Gastroesophageal sphincter (tissue), 4 donors: ENCODE measurements around the gene ZMYND12. TPM values are rescaled to one million over a fixed set of nuclear protein-coding genes. Genes with fewer than 3 reads are reported as not detected.

ENCODE experiments used
- ATAC-seq: fragments of 150-250 bp; one replicate; pipeline ENCODE4 v1.9.1; 2016; ENCODE audit warnings: mild to moderate bottlenecking, moderate library complexity
- H3K27ac ChIP-seq, 4 donors: fragments of 200-600 bp; sonication (generic) in 3 of 4; 1 replicate in 3 of 4; 2 replicates in 1 of 4; pipeline ENCODE4 v1.5.1; 2016 to 2019
- H3K27me3 ChIP-seq: fragments of 200-600 bp; sonication (generic); one replicate; pipeline ENCODE4 v1.5.1; 2019
- H3K36me3 ChIP-seq, 2 donors: fragments of 200-600 bp; sonication (generic); one replicate each; pipeline ENCODE4 v1.5.1; 2019; ENCODE audit warnings: control low read depth in 1 of 2
- H3K4me1 ChIP-seq, 3 donors: fragments of 200-600 bp; sonication (generic); 1 replicate in 2 of 3; 2 replicates in 1 of 3; pipeline ENCODE4 v1.5.1; 2016 to 2019; ENCODE audit warnings: control low read depth in 2 of 3
- H3K4me3 ChIP-seq, 2 donors: fragments of 200-600 bp; sonication (generic); one replicate each; pipeline ENCODE4 v1.5.1; 2019; ENCODE audit warnings: mild to moderate bottlenecking in 1 of 2, moderate library complexity in 1 of 2
- H3K9me3 ChIP-seq, 3 donors: fragments of 200-600 bp; sonication (generic); one replicate each; pipeline ENCODE4 v1.5.1; 2017 to 2019; ENCODE audit warnings: control low read depth in 2 of 3
- CTCF ChIP-seq, 4 experiments: fragments of 200-600 bp in 2 of 4; fragments of 450-650 bp in 2 of 4; sonication (generic) in 1 of 4; IDR thresholded peaks; one replicate each; pipeline ENCODE4 v1.5.1; 2017 to 2019; ENCODE audit warnings: antibody characterized with exemption in 4 of 4, mild to moderate bottlenecking in 2 of 4, moderate library complexity in 2 of 4
- EP300 ChIP-seq: sonication (generic); formaldehyde crosslinking; IDR thresholded peaks from one replicate; pipeline ENCODE4 v1.6.1; 2017; ENCODE audit warnings: antibody characterized with exemption, mild to moderate bottlenecking
- POLR2A ChIP-seq, 2 donors: fragments of 450-650 bp; IDR thresholded peaks; one replicate each; pipeline ENCODE4 v1.6.1; 2017; ENCODE audit warnings: antibody characterized with exemption in 2 of 2, mild to moderate bottlenecking in 2 of 2, moderate library complexity in 1 of 2
- POLR2AphosphoS5 ChIP-seq: sonication (generic); formaldehyde crosslinking; IDR thresholded peaks from one replicate; pipeline ENCODE4 v1.6.1; 2017; ENCODE audit warnings: antibody characterized with exemption
- WGBS, 2 donors: methylation state at CpG; one replicate each; pipeline ENCODE4 v1.1.5; 2018; ENCODE audit warnings: low coverage in 1 of 2; 5-methylcytosine and 5-hydroxymethylcytosine counted together
- total RNA-seq, 4 donors: library from RNA; depleted of rRNA; stranded (reverse); fragments of >200 nt; gene quantifications; one replicate each; pipeline ENCODE4 v1.1.0, GENCODE V29; 2016

ZMYND12 gene
- total RNA-seq, 4 donors from 2014 or later: 0.31 to 1.9 TPM; not detected in 2

DNA sequence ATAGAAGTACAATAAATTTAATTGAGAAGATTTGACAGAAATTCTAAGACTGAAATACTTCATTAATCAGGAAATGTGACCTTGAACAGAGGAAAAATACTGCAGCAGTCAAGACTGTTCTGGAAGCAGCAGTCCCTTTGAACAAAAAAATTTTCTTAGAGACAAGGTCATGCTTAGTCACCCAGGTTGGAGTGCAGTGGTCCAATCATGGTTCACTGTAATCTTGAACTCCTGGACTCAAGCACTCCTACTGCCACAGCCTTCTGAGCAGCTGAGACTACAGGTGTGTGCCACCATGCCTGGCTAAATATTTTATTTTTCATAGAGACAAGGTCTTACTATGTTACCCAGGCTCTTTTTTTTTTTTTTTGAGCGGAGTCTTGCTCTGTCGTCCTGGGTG is 5.4 kb upstream of the ZMYND12 start:
- TF ChIP-seq POLR2AphosphoS5: no peak
- TF ChIP-seq EP300: no peak
- TF ChIP-seq CTCF (IDR thresholded peaks at IDR 0.05): no peak
- no peak for TF ChIP-seq POLR2A (IDR thresholded peaks at IDR 0.05)
- no peaks in the 10 kb centered on the region for H3K9me3 ChIP-seq
- H3K4me1 ChIP-seq: peaks cover 0 to 38% (median 10%) of the 10 kb centered on the region in 3 donors
- no peak overlapping the region for H3K4me3 ChIP-seq
- peaks cover 0 to 38% of the 10 kb centered on the region in 2 donors for H3K36me3 ChIP-seq
- no peaks in the 10 kb centered on the region for H3K27me3 ChIP-seq
- 64 to 78% methylated on average over 2 of the region's 2 CpGs for WGBS, 2 donors
- ATAC-seq: no peak
- H3K27ac ChIP-seq: no peak overlapping the region

- TF ChIP-seq POLR2AphosphoS5: no peak
- TF ChIP-seq POLR2A (IDR thresholded peaks at IDR 0.05): no peak
- no peak for TF ChIP-seq EP300
- TF ChIP-seq CTCF (IDR thresholded peaks at IDR 0.05): no peak
- 0% methylated on average over 12 of the region's 23 CpGs; no CpG with 5 or more reads in 1 of the 2 donors for WGBS, 2 donors
- peak overlapping the region; percentile 75 to 84 for H3K4me3 ChIP-seq
- H3K27me3 ChIP-seq: no peaks in the 10 kb centered on the region
- peaks cover 0 to 38% of the 10 kb centered on the region in 2 donors for H3K36me3 ChIP-seq
- H3K27ac ChIP-seq: peak overlapping the region; percentile 69 to 94 (median 89)
- peaks cover 0 to 31% (median 9%) of the 10 kb centered on the region in 3 donors for H3K4me1 ChIP-seq
- no peaks in the 10 kb centered on the region for H3K9me3 ChIP-seq
- peak; percentile 58 for ATAC-seq
Measured at GRCh38 chr1:42456754-42457089, 900 bp upstream of the ZMYND12 start.

DNA sequence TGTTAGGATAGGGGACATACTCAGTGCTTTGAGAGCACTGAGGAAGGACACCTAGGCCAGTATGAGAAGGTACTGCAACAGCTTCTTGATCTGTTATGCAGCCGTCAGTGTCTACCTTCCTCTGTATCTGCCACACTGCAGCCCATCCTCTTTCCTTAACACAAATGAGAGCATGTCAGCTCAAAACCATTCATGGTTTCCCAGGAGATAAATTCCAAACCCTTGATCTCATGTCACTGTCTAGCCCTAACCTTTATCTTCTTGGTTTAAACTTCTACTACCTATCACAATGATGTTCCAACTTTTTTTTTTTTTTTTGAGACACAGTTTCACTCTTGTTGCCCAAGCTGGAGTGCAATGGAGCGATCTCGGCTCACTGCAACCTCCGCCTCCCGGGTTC is 1.4 kb downstream of the ZMYND12 start:
- no peak for TF ChIP-seq POLR2AphosphoS5
- TF ChIP-seq EP300: no peak
- TF ChIP-seq POLR2A (IDR thresholded peaks at IDR 0.05): no peak
- no peak for TF ChIP-seq CTCF (IDR thresholded peaks at IDR 0.05)
- H3K27ac ChIP-seq: no peak overlapping the region
- WGBS, 2 donors: 95 to 100% methylated on average over 5 of the region's 5 CpGs
- peaks cover 0 to 15% of the 10 kb centered on the region in 2 donors for H3K36me3 ChIP-seq
- H3K9me3 ChIP-seq: no peaks in the 10 kb centered on the region
- peaks cover 0 to 31% (median 9%) of the 10 kb centered on the region in 3 donors for H3K4me1 ChIP-seq
- no peak overlapping the region for H3K4me3 ChIP-seq
- no peak for ATAC-seq
- no peaks in the 10 kb centered on the region for H3K27me3 ChIP-seq

GRCh38 chr1:42453386-42453785 is 2.4 kb downstream of the ZMYND12 start:
- no peak overlapping the region for H3K27ac ChIP-seq
- no peaks in the 10 kb centered on the region for H3K27me3 ChIP-seq
- H3K4me1 ChIP-seq: peaks cover 0 to 28% (median 9%) of the 10 kb centered on the region in 3 donors
- H3K4me3 ChIP-seq: no peak overlapping the region
- ATAC-seq: no peak
- TF ChIP-seq POLR2A (IDR thresholded peaks at IDR 0.05) (no peak), CTCF (IDR thresholded peaks at IDR 0.05) (no peak), POLR2AphosphoS5 (no peak), EP300 (no peak)
- H3K9me3 ChIP-seq: no peaks in the 10 kb centered on the region
- WGBS, 2 donors: 77 to 78% methylated on average over 4 of the region's 4 CpGs
- H3K36me3 ChIP-seq: peaks cover 0 to 6% of the 10 kb centered on the region in 2 donors

DNA sequence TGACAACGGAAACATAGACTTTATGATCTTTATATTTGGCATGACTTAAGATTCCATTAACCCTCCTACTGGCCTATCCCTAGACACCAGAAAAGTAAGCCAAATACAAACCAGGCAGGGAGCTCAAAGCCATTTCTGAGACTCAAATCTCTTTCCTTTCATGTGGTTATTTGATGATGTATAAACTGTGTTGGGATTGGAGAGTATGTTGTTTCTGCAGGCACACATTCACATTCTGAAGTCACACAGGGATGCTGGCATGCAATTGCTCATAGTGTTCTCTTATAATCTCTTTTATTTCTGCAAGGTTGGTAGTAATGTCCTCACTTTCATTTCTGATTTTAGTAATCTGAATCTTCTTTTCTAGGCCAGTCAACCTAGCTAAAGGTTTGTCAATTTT is 5.8 kb downstream of the ZMYND12 start:
- no peaks in the 10 kb centered on the region for H3K36me3 ChIP-seq

More for the DNA sequence above, 5.8 kb downstream of the ZMYND12 start:
- ATAC-seq: no peak
- Histone ChIP-seq H3K4me1 (peaks cover 0 to 3% (median 0%) of the 10 kb centered on the region in 3 donors), H3K27ac (no peak overlapping the region), H3K4me3 (no peak overlapping the region), H3K27me3 (no peaks in the 10 kb centered on the region), H3K9me3 (no peaks in the 10 kb centered on the region)
- no peak for TF ChIP-seq EP300
- WGBS, 2 donors: 63 to 100% methylated on average over 1 of the region's 1 CpG
